Activated CD8-positive, alpha-beta T cell treated with anti-CD3 and anti-CD28 coated beads for 36 hours (primary cell): ENCODE data around the gene PSMB2. TPM values are rescaled to one million over a fixed set of nuclear protein-coding genes. Genes with fewer than 3 reads are reported as not detected.
A peak's percentile ranks its signal among the peaks of the same experiment; 100 is the strongest.
"Not testable (repeated sequence)": the region's sequence is repeated elsewhere in the genome, so short reads cannot be mapped to it uniquely, and the experiment has no call there.

ENCODE experiments used
- ATAC-seq: fragments of 200-7000 bp; cut with Tn5 transposase; one replicate; pipeline ENCODE4 v1.10.0; 2021; ENCODE audit warnings: mild to moderate bottlenecking, moderate library complexity
- CTCF ChIA-PET: fragments of 350-600 bp; sonication (Branson Sonifier 250); formaldehyde crosslinking; loops from one replicate; lab custom pipeline; 2021; ENCODE audit warnings: antibody characterized with exemption; lab: Charles Lee
- POLR2A ChIA-PET: fragments of 350-600 bp; sonication (Branson Sonifier 250); formaldehyde crosslinking; loops from one replicate; lab custom pipeline; 2021; ENCODE audit warnings: antibody characterized with exemption; lab: Charles Lee
- DNase-seq: peaks from one replicate; pipeline ENCODE4 v3.0.0-alpha.2; 2020
- H3K27ac Mint-ChIP-seq: one replicate; pipeline ENCODE4 v1.8.0; 2021; ENCODE audit warnings: mild to moderate bottlenecking, mixed read lengths
- H3K27me3 Mint-ChIP-seq: one replicate; pipeline ENCODE4 v1.8.0; 2021; ENCODE audit warnings: mixed read lengths
- H3K36me3 Mint-ChIP-seq: one replicate; pipeline ENCODE4 v1.8.0; 2021; ENCODE audit warnings: low read depth, mixed read lengths
- H3K4me1 Mint-ChIP-seq: one replicate; pipeline ENCODE4 v1.8.0; 2021; ENCODE audit warnings: low read depth, mixed read lengths
- H3K4me3 Mint-ChIP-seq: one replicate; pipeline ENCODE4 v1.8.0; 2021; ENCODE audit warnings: mild to moderate bottlenecking, moderate library complexity, mixed read lengths
- H3K9me3 Mint-ChIP-seq: one replicate; pipeline ENCODE4 v1.8.0; 2021; ENCODE audit warnings: mixed read lengths
- intact Hi-C: fragments of 100-400 bp; cut with micrococcal nuclease; formaldehyde crosslinking; loops from one replicate; pipeline ENCODE4 v1.10.0; 2022
- total RNA-seq, 2 experiments: library from RNA; stranded (reverse); gene quantifications; one replicate each; pipeline ENCODE4 v1.2.3, GENCODE V29; 2021
- TF ChIP-seq, protein P1 (sequence below): fragments of 200-600 bp; IDR thresholded peaks from one replicate; pipeline ENCODE4 v1.8.0; 2022; ENCODE audit warnings: antibody characterized with exemption, mild to moderate bottlenecking

PSMB2 gene
- total RNA-seq, 2 experiments from 2014 or later, result 92.9 to 94.2 TPM

DNA sequence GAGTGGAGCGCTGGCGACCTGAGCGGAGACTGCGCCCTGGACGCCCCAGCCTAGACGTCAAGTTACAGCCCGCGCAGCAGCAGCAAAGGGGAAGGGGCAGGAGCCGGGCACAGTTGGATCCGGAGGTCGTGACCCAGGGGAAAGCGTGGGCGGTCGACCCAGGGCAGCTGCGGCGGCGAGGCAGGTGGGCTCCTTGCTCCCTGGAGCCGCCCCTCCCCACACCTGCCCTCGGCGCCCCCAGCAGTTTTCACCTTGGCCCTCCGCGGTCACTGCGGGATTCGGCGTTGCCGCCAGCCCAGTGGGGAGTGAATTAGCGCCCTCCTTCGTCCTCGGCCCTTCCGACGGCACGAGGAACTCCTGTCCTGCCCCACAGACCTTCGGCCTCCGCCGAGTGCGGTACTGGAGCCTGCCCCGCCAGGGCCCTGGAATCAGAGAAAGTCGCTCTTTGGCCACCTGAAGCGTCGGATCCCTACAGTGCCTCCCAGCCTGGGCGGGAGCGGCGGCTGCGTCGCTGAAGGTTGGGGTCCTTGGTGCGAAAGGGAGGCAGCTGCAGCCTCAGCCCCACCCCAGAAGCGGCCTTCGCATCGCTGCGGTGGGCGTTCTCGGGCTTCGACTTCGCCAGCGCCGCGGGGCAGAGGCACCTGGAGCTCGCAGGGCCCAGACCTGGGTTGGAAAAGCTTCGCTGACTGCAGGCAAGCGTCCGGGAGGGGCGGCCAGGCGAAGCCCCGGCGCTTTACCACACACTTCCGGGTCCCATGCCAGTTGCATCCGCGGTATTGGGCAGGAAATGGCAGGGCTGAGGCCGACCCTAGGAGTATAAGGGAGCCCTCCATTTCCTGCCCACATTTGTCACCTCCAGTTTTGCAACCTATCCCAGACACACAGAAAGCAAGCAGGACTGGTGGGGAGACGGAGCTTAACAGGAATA lies 64.0 kb downstream of the PSMB2 start:
- Mint-ChIP-seq H3K36me3 (no peaks in the 10 kb centered on the region), H3K27ac (peak overlapping the region; percentile 87), H3K4me3 (peak overlapping the region; percentile 81), H3K4me1 (peaks cover 20% of the 10 kb centered on the region), H3K9me3 (no peaks in the 10 kb centered on the region), H3K27me3 (peaks cover 10% of the 10 kb centered on the region)
- CTCF ChIA-PET, result interaction anchor here (1.0 to 2.6 kb wide), 7 partner anchors 8 to 198 kb away, joined by 3 to 15 read pairs (median 6); partner anchors contain the start of gene CLSPN
- POLR2A ChIA-PET, result interaction anchor here (0.6 to 1.7 kb wide), 8 partner anchors 9 to 192 kb away, joined by 3 to 9 read pairs (median 4); partner anchors contain the start of genes CLSPN and KIAA0319L
- TF ChIP-seq, protein P1, sequence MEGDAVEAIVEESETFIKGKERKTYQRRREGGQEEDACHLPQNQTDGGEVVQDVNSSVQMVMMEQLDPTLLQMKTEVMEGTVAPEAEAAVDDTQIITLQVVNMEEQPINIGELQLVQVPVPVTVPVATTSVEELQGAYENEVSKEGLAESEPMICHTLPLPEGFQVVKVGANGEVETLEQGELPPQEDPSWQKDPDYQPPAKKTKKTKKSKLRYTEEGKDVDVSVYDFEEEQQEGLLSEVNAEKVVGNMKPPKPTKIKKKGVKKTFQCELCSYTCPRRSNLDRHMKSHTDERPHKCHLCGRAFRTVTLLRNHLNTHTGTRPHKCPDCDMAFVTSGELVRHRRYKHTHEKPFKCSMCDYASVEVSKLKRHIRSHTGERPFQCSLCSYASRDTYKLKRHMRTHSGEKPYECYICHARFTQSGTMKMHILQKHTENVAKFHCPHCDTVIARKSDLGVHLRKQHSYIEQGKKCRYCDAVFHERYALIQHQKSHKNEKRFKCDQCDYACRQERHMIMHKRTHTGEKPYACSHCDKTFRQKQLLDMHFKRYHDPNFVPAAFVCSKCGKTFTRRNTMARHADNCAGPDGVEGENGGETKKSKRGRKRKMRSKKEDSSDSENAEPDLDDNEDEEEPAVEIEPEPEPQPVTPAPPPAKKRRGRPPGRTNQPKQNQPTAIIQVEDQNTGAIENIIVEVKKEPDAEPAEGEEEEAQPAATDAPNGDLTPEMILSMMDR, result no peak
- ATAC-seq (peak; percentile 92), DNase-seq (peak; percentile 81)
- intact Hi-C loops, result no loop called here

DNA sequence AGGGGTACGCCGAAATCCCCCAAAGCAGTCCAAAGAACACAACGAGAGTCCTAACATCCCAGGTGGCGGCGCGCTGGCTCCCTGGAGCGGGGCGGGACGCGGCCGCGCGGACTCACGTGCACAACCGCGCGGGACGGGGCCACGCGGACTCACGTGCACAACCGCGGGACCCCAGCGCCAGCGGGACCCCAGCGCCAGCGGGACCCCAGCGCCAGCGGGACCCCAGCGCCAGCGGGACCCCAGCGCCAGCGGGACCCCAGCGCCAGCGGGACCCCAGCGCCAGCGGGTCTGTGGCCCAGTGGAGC lies 64.6 kb downstream of the PSMB2 start:
- H3K27ac Mint-ChIP-seq, ATAC-seq, intact Hi-C loops, H3K36me3 Mint-ChIP-seq, DNase-seq, H3K9me3 Mint-ChIP-seq: not testable (repeated sequence)
- peak overlapping the region; percentile 81 for H3K4me3 Mint-ChIP-seq
- H3K27me3 Mint-ChIP-seq, result peaks cover 10% of the 10 kb centered on the region
- POLR2A ChIA-PET, result interaction anchor here (1.1 kb wide), 1 partner anchor 193 kb away, joined by 3 read pairs; the partner anchor contains the start of gene CLSPN
- CTCF ChIA-PET, result interaction anchor here (1.0 to 2.6 kb wide), 2 partner anchors 126 to 140 kb away, joined by 3 to 15 read pairs; no protein-coding TSS in a partner anchor
- peaks cover 20% of the 10 kb centered on the region for H3K4me1 Mint-ChIP-seq

- ATAC-seq (no peak), DNase-seq (no peak)
- Mint-ChIP-seq H3K27me3 (peaks cover 10% of the 10 kb centered on the region), H3K36me3 (no peaks in the 10 kb centered on the region), H3K9me3 (no peaks in the 10 kb centered on the region), H3K27ac (no peak overlapping the region), H3K4me3 (peak overlapping the region; percentile 58), H3K4me1 (peaks cover 20% of the 10 kb centered on the region)
- ChIA-PET CTCF (interaction anchor here (1.0 to 2.6 kb wide), 2 partner anchors 126 to 140 kb away, joined by 3 to 15 read pairs; no protein-coding TSS in a partner anchor), POLR2A (interaction anchor here (0.8 to 1.1 kb wide), 2 partner anchors 18 to 193 kb away, joined by 3 to 5 read pairs; partner anchors contain the start of genes CLSPN and NCDN)
- TF ChIP-seq, protein P1, result no peak
- intact Hi-C loops, result no loop called here
These were observed 65.1 kb downstream of the PSMB2 start for GRCh38 chr1:35576061-35576765.

DNA sequence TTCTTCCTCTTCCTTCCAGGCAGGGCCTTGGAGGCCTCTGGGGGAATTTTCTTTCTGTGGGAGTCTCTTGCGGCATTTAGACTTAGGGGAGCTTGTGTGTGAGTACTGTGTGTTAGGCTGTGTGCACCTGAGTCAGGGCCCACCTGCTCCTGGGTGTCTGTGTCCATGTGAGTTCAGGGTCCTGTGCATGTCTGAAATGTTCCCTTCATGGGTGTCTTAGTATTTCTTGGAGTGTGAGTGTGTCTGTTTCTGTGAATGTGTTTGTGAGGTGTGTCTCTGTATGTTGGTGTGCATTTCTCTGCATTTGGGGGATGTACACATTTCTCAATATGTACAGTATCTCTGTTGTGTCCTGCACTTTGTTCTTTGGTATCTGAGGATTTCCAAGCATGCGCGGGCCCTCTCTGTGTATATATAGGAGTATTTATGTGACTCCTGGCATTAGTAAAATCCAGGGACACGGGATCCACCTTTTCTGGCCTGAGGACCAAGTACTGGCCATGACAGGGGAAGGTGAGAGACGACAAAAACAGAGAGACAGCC lies 65.8 kb downstream of the PSMB2 start:
- H3K4me1 Mint-ChIP-seq, result peaks cover 20% of the 10 kb centered on the region
- peaks cover 10% of the 10 kb centered on the region for H3K27me3 Mint-ChIP-seq
- intact Hi-C loops, result no loop called here
- ATAC-seq (no peak), DNase-seq (no peak)
- H3K9me3 Mint-ChIP-seq, result no peaks in the 10 kb centered on the region
- no peak overlapping the region for H3K27ac Mint-ChIP-seq
- H3K36me3 Mint-ChIP-seq, result no peaks in the 10 kb centered on the region
- TF ChIP-seq, protein P1, result no peak
- no peak overlapping the region for H3K4me3 Mint-ChIP-seq
- POLR2A ChIA-PET, result interaction anchor here (0.8 to 1.1 kb wide), 2 partner anchors 18 to 194 kb away, joined by 3 to 5 read pairs; partner anchors contain the start of genes CLSPN and NCDN
- CTCF ChIA-PET, result interaction anchor here (1.0 kb wide), 1 partner anchor 125 kb away, joined by 3 read pairs; no protein-coding TSS in a partner anchor
